Esophagus muscularis mucosa (tissue), 4 donors: ENCODE measurements around the gene ROBO1. TPM values are rescaled to one million over a fixed set of nuclear protein-coding genes. Genes with fewer than 3 reads are reported as not detected.
"Not testable (repeated sequence)": the region's sequence is repeated elsewhere in the genome, so short reads cannot be mapped to it uniquely, and the experiment has no call there.

Source experiments
- DNase-seq: peaks from one replicate; pipeline ENCODE4 v3.0.0-alpha.2; 2017; ENCODE audit errors: extremely low spot score
- H3K27ac ChIP-seq, 4 donors: fragments of 200-600 bp; sonication (generic); replicated peaks in 1 of 4; 1 replicate in 3 of 4; 2 replicates in 1 of 4; pipeline ENCODE4 v1.5.1; 2016 to 2019; ENCODE audit warnings: mild to moderate bottlenecking in 1 of 4
- H3K27me3 ChIP-seq, 4 donors: fragments of 200-600 bp; sonication (generic); one replicate each; pipeline versions ENCODE4 v1.5.1 to v1.6.0; 2016 to 2019
- H3K36me3 ChIP-seq, 4 donors: fragments of 200-600 bp; sonication (generic); one replicate each; pipeline ENCODE4 v1.5.1; 2016 to 2019
- H3K4me1 ChIP-seq, 4 donors: fragments of 200-600 bp; sonication (generic); one replicate each; pipeline ENCODE4 v1.5.1; 2016 to 2019
- H3K4me3 ChIP-seq, 4 donors: fragments of 200-600 bp; sonication (generic); 1 replicate in 2 of 4; 2 replicates in 2 of 4; pipeline ENCODE4 v1.5.1; 2016 to 2019; ENCODE audit warnings: mild to moderate bottlenecking in 4 of 4, moderate library complexity in 1 of 4
- H3K9me3 ChIP-seq, 4 donors: fragments of 200-600 bp; sonication (generic); 1 replicate in 3 of 4; 2 replicates in 1 of 4; pipeline ENCODE4 v1.5.1; 2016 to 2019
- EP300 ChIP-seq: sonication (generic); formaldehyde crosslinking; IDR thresholded peaks from one replicate; pipeline ENCODE4 v1.6.1; 2017; ENCODE audit warnings: antibody characterized with exemption
- POLR2A ChIP-seq: fragments of 450-650 bp; IDR thresholded peaks from one replicate; pipeline ENCODE4 v1.6.1; 2017; ENCODE audit warnings: antibody characterized with exemption, moderate library complexity, mild to moderate bottlenecking, low read depth
- POLR2AphosphoS5 ChIP-seq, 2 donors: sonication (generic); formaldehyde crosslinking; IDR thresholded peaks; one replicate each; pipeline ENCODE4 v1.6.1; 2017; ENCODE audit warnings: antibody characterized with exemption in 2 of 2
- WGBS: methylation state at CpG from one replicate; pipeline ENCODE4 v1.1.5; 2018; 5-methylcytosine and 5-hydroxymethylcytosine counted together
- intact Hi-C: fragments of 100-400 bp; cut with DNase I; formaldehyde crosslinking; loops from one replicate; pipeline ENCODE4 v1.15.1; 2023
- total RNA-seq, 4 donors: library from RNA; depleted of rRNA; stranded (reverse); fragments of >200 nt; gene quantifications; one replicate each; pipeline versions ENCODE4 v1.1.0 to v1.2.1, GENCODE V29; 2016
- TF ChIP-seq, protein P1 (sequence below), 3 experiments: fragments of 200-600 bp in 2 of 3; fragments of 450-650 bp in 1 of 3; sonication (generic) in 2 of 3; IDR thresholded peaks; one replicate each; pipeline ENCODE4 v1.5.1; 2017 to 2019; ENCODE audit warnings: antibody characterized with exemption in 3 of 3, mild to moderate bottlenecking in 2 of 3, moderate library complexity in 1 of 3

Gene ROBO1
- total RNA-seq, 4 donors from 2014 or later = 9.6 to 14.2 (median 12.6) TPM

DNA sequence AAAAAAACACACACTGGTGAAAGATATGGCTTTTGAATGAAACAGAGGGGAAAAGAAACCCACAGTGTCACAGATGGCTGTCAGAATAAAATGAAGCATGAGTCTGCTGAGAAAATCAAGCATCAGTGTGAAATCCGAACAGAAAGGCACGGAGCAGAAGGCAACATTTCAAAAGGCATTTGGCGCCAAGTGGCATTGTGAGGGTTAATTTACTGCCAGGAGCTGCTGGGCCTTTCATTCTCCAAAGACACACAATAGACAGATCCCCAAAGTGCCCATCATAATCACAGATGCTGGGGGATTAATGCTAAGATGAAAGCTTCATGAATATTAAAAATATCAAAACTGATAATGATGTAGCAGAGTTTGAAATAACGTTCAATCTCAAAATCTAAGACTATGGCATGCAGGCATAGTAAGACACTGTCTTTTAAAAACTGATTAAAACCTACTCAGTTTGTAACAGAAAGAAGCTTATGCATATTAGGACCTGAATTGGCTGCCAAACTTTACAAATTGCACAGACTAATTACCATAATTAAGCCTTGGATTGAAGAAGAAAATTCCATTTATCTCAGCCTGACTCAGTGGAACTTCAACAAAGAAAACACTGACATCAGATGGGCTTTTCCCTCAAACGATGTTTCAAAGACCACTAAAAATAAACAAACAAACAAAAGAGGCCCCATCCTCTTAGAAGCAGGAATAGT lies 589.2 kb downstream of the ROBO1 start:
- intact Hi-C loops = no loop called here
- WGBS = 72% methylated on average over 5 of the region's 5 CpGs

DNA sequence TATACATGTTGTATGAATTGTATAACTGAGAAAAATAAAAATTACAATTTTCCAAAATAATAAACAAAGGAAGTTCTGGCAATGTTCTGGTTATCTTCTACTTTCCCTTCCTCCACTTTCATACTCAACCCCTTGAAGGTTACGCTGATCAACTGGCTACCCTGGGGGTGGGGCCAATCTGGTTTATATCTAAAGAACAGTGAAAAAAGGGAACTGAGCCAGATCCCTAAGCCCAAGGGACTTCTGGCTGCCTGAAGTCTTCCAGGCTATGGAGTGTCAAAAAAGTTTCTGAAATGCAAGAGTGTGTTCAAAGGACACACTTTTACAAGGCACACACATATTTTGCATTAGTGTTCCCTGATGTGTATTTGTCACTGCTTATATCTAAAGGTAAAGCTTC lies 591.9 kb downstream of the ROBO1 start:
- Histone ChIP-seq H3K4me1 (no peaks in the 10 kb centered on the region), H3K4me3 (no peak overlapping the region), H3K27me3 (no peaks in the 10 kb centered on the region), H3K36me3 (no peaks in the 10 kb centered on the region), H3K27ac (no peak overlapping the region), H3K9me3 (no peaks in the 10 kb centered on the region)
- intact Hi-C loops = no loop called here
- 61% methylated on average over 1 of the region's 1 CpG for WGBS
- no peak for TF ChIP-seq EP300
- TF ChIP-seq POLR2A = no peak
- TF ChIP-seq, protein P1, sequence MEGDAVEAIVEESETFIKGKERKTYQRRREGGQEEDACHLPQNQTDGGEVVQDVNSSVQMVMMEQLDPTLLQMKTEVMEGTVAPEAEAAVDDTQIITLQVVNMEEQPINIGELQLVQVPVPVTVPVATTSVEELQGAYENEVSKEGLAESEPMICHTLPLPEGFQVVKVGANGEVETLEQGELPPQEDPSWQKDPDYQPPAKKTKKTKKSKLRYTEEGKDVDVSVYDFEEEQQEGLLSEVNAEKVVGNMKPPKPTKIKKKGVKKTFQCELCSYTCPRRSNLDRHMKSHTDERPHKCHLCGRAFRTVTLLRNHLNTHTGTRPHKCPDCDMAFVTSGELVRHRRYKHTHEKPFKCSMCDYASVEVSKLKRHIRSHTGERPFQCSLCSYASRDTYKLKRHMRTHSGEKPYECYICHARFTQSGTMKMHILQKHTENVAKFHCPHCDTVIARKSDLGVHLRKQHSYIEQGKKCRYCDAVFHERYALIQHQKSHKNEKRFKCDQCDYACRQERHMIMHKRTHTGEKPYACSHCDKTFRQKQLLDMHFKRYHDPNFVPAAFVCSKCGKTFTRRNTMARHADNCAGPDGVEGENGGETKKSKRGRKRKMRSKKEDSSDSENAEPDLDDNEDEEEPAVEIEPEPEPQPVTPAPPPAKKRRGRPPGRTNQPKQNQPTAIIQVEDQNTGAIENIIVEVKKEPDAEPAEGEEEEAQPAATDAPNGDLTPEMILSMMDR (IDR thresholded peaks at IDR 0.05) = no peak
- DNase-seq = no peak

More for the DNA sequence above, 589.2 kb downstream of the ROBO1 start:
- Histone ChIP-seq H3K9me3 (no peaks in the 10 kb centered on the region), H3K27ac (no peak overlapping the region), H3K36me3 (no peaks in the 10 kb centered on the region), H3K4me3 (no peak overlapping the region), H3K27me3 (no peaks in the 10 kb centered on the region), H3K4me1 (no peaks in the 10 kb centered on the region)
- no peak for DNase-seq
- no peak for TF ChIP-seq EP300
- no peak for TF ChIP-seq POLR2AphosphoS5 (IDR thresholded peaks at IDR 0.05)
- TF ChIP-seq POLR2A = no peak
- TF ChIP-seq, protein P1 (IDR thresholded peaks at IDR 0.05) = no peak

DNA sequence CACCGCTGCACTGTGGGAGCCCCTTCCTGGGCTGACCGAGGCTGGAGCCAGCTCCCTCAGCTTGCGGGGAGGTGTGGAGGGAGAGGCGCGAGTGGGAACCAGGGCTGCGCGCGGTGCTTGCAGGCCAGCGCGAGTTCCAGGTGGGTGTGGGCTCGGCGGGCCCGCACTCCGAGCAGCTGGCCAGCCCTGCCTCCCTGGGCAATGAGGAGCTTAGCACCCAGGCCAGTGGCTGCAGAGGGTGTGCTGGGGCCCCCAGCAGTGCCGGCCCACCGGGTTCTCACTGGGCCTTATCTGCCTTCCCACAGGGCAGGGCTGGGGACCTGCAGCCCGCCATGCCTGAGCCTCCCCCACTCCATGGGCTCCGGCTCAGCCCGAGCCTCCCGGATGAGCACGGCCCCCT lies 594.5 kb downstream of the ROBO1 start:
- H3K27ac ChIP-seq, DNase-seq, H3K36me3 ChIP-seq, H3K4me3 ChIP-seq, H3K9me3 ChIP-seq, intact Hi-C loops, H3K27me3 ChIP-seq, H3K4me1 ChIP-seq: not testable (repeated sequence)
- whole genome bisulfite sequencing = 100% methylated on average over 1 of the region's 21 CpGs

DNA sequence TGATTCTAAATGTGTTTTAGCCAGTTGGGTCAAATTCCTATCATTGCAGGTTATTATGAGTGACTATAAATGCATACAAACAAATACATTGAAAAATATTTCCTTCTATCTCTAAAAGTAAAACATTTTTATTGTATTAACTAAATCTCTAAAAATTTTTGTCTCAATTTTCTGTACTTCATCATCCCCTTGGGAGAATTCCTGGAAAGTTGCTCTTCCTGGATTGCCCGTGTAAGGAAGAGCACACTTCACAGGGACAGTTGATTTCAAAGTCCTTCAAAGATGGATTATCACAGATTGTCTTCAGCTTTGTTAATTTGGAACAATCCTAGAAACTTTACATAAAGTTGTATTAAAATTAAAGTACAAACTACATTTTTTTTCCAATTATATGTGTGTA lies 595.6 kb downstream of the ROBO1 start:
- DNase-seq = no peak
- H3K36me3 ChIP-seq = no peaks in the 10 kb centered on the region
- H3K4me3 ChIP-seq = no peak overlapping the region
- intact Hi-C loops = no loop called here
- H3K27ac ChIP-seq = no peak overlapping the region
- H3K4me1 ChIP-seq = peaks cover 0 to 11% (median 7%) of the 10 kb centered on the region in 4 donors
- TF ChIP-seq, protein P1 (IDR thresholded peaks at IDR 0.05) = no peak
- no peak for TF ChIP-seq EP300
- TF ChIP-seq POLR2A = no peak
- TF ChIP-seq POLR2AphosphoS5 (IDR thresholded peaks at IDR 0.05) = no peak
- no peaks in the 10 kb centered on the region for H3K9me3 ChIP-seq
- 59% methylated on average over 1 of the region's 1 CpG for WGBS
- no peaks in the 10 kb centered on the region for H3K27me3 ChIP-seq

DNA sequence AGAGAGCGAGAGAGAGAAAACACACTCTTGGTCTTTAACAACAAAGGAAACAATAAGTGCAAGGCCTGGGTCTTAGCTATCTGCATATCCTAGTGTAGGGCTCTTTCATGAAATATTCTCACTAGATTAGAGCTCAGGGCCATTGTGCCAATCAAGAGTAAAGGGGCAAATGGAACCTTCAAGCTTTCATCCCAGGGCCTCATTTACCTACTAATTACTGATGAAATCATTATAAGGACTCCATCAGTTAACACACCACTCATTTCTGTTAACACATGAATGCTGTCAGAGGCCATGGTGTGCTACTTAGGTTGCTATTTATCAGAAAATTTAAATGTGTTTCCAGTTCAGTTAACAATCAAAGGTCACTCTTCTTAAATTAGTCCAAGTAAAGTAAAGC lies 597.8 kb downstream of the ROBO1 start:
- Histone ChIP-seq H3K36me3 (no peaks in the 10 kb centered on the region), H3K4me3 (no peak overlapping the region), H3K4me1 (peaks cover 0 to 11% (median 7%) of the 10 kb centered on the region in 4 donors), H3K9me3 (no peaks in the 10 kb centered on the region), H3K27ac (no peak overlapping the region), H3K27me3 (no peaks in the 10 kb centered on the region)
- TF ChIP-seq POLR2A (no peak), POLR2AphosphoS5 (IDR thresholded peaks at IDR 0.05) (no peak), EP300 (no peak)
- TF ChIP-seq, protein P1 (IDR thresholded peaks at IDR 0.05) = no peak
- WGBS = 86% methylated on average over 1 of the region's 1 CpG
- no peak for DNase-seq
- intact Hi-C loops = no loop called here
